ENCODE measurements around the gene ANXA6. TPM values are rescaled to one million over a fixed set of nuclear protein-coding genes. Genes with fewer than 3 reads are reported as not detected.

The ANXA6 gene
- total and polyA plus RNA-seq, 9 of the 15 experiments (the other 6 are each of a cell fraction or from before 2014, with no cell fraction given): 0.70 to 13.2 (median 8.3) TPM

DNA sequence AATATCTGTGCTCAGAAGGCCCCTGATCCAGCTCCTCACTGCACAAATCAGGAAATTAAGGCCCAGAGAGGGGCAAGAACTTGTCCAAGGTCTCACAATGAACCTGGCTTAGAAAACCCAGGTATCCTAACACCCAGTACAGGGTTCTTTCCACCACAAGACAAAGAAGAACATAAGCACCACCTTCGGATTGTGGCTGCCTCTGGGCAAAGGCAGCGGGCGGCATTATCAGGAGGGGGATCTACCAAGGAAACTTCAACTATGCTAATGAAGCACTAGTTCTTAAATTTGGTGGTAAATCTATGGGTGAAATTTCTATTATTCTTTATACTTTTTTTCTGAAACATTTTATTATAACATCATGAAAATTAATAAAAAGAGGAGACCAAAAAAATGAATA lies 17.9 kb downstream of the ANXA6 start:
- no peaks in the 10 kb centered on the region for H3K79me2 ChIP-seq (ENCODE audit: control insufficient read depth, insufficient read depth, low read length)
- no peak for TF ChIP-seq NEUROD1 (IDR thresholded peaks at IDR 0.05; ENCODE audit: borderline replicate concordance, low read depth, low read length, partially characterized antibody)
- TF ChIP-seq FOSL1 (tag; conservative IDR thresholded peaks at IDR 0.05): no peak
- TF ChIP-seq TSC22D4 (tag; IDR thresholded peaks at IDR 0.05): no peak

GRCh38 chr5:151139015-151139414 lies 18.6 kb downstream of the ANXA6 start:
- no TSS peak for BruUV-seq (replicated peaks)
- POLR2A ChIA-PET: no interaction called here

More for the DNA sequence above, 17.9 kb downstream of the ANXA6 start:
- Histone ChIP-seq H3K36me3 (ENCODE audit: control insufficient read depth, insufficient read depth, low read length) (no peaks in the 10 kb centered on the region), H4K20me1 (replicated peaks; ENCODE audit: control insufficient read depth, insufficient read depth, low read length) (no peaks in the 10 kb centered on the region; the same call in 1 of the 2 replicates), H3K4me2 (ENCODE audit: insufficient read depth, low read length) (no peak overlapping the region), H3K9me3 (replicated peaks; ENCODE audit: control insufficient read depth, insufficient read depth, low read depth, low read length) (no peaks in the 10 kb centered on the region), H3K27me3 (ENCODE audit: control insufficient read depth in 2 of 2, insufficient read depth in 2 of 2, low read length in 2 of 2) (peaks cover 21 to 59% of the 10 kb centered on the region in 2 experiments; a peak in 3 of 5 replicates), H3K4me3 (no peak overlapping the region), H2AFZ (ENCODE audit: low read depth, low read length) (no peak overlapping the region), H3K9ac (ENCODE audit: insufficient read depth in 1 of 2, low read depth in 2 of 2, low read length in 2 of 2) (no peak overlapping the region), H3K9me1 (ENCODE audit: control insufficient read depth, insufficient read depth, low read length) (no peaks in the 10 kb centered on the region), H3K27ac (ENCODE audit: extremely low read depth, low read depth, low read length) (no peak overlapping the region), H3K4me1 (replicated peaks in 1 of 2; ENCODE audit: control insufficient read depth in 2 of 2, insufficient read depth in 2 of 2, low read length in 2 of 2) (no peaks in the 10 kb centered on the region)
- ATAC-seq (no peak), DNase-seq (ENCODE audit: extremely low read depth in 1 of 4, low spot score in 3 of 4) (no peak), FAIRE-seq (no peak)
- intact Hi-C loops (cut with micrococcal nuclease) (no loop called here), in situ Hi-C loops (cut with MboI) (no loop called here)
- 39% methylated on average over 3 of the region's 3 CpGs for WGBS (ENCODE audit: insufficient coverage, low coverage, missing lambda C conversion rate)
- ChIA-PET CTCF (ENCODE audit: low intra/inter-chr PET ratio) (no interaction called here), POLR2A (no interaction called here)
- no TSS peak for BruUV-seq (replicated peaks)

More at GRCh38 chr5:151139015-151139414, 18.6 kb downstream of the ANXA6 start:
- CTCF ChIA-PET (ENCODE audit: low intra/inter-chr PET ratio): no interaction called here
- peaks cover 15 to 59% of the 10 kb centered on the region in 2 experiments; a peak in 3 of 5 replicates for H3K27me3 ChIP-seq (ENCODE audit: control insufficient read depth in 2 of 2, insufficient read depth in 2 of 2, low read length in 2 of 2)
- no peak for DNase-seq (ENCODE audit: extremely low read depth in 1 of 4, low spot score in 3 of 4)
- no peak overlapping the region for H3K9ac ChIP-seq (ENCODE audit: insufficient read depth in 1 of 2, low read depth in 2 of 2, low read length in 2 of 2)
- no peaks in the 10 kb centered on the region; the same call in 1 of the 2 replicates for H4K20me1 ChIP-seq (replicated peaks; ENCODE audit: control insufficient read depth, insufficient read depth, low read length)
- no peak overlapping the region for H2AFZ ChIP-seq (ENCODE audit: low read depth, low read length)
- 25% methylated on average over 8 of the region's 8 CpGs for WGBS (ENCODE audit: insufficient coverage, low coverage, missing lambda C conversion rate)
- FAIRE-seq: no peak
- ATAC-seq: no peak
- no peaks in the 10 kb centered on the region for H3K9me3 ChIP-seq (replicated peaks; ENCODE audit: control insufficient read depth, insufficient read depth, low read depth, low read length)
- H3K4me3 ChIP-seq: no peak overlapping the region
- no peak overlapping the region for H3K27ac ChIP-seq (ENCODE audit: extremely low read depth, low read depth, low read length)
- intact Hi-C loops (cut with micrococcal nuclease): no loop called here
- no peaks in the 10 kb centered on the region for H3K36me3 ChIP-seq (ENCODE audit: control insufficient read depth, insufficient read depth, low read length)
- no peaks in the 10 kb centered on the region for H3K79me2 ChIP-seq (ENCODE audit: control insufficient read depth, insufficient read depth, low read length)
- H3K4me2 ChIP-seq (ENCODE audit: insufficient read depth, low read length): no peak overlapping the region
- TF ChIP-seq PHB (CRISPR knock-in tag; IDR thresholded peaks at IDR 0.05) (no peak), TFAM (CRISPR knock-in tag; conservative IDR thresholded peaks at IDR 0.05) (no peak), ESRRA (IDR thresholded peaks at IDR 0.05; ENCODE audit: borderline replicate concordance, low read depth) (no peak), ZC3H4 (CRISPR knock-in tag; IDR thresholded peaks at IDR 0.05; ENCODE audit: borderline replicate concordance) (no peak)
- TF ChIP-seq, protein P1, sequence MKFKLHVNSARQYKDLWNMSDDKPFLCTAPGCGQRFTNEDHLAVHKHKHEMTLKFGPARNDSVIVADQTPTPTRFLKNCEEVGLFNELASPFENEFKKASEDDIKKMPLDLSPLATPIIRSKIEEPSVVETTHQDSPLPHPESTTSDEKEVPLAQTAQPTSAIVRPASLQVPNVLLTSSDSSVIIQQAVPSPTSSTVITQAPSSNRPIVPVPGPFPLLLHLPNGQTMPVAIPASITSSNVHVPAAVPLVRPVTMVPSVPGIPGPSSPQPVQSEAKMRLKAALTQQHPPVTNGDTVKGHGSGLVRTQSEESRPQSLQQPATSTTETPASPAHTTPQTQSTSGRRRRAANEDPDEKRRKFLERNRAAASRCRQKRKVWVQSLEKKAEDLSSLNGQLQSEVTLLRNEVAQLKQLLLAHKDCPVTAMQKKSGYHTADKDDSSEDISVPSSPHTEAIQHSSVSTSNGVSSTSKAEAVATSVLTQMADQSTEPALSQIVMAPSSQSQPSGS (CRISPR knock-in tag; IDR thresholded peaks at IDR 0.05): no peak
- no peaks in the 10 kb centered on the region for H3K4me1 ChIP-seq (replicated peaks in 1 of 2; ENCODE audit: control insufficient read depth in 2 of 2, insufficient read depth in 2 of 2, low read length in 2 of 2)
- no peaks in the 10 kb centered on the region for H3K9me1 ChIP-seq (ENCODE audit: control insufficient read depth, insufficient read depth, low read length)
- in situ Hi-C loops (cut with MboI): no loop called here
